Ascending aorta (tissue), 2 donors: Measurements from ENCODE around the gene KRT37. TPM values are rescaled to one million over a fixed set of nuclear protein-coding genes. Genes with fewer than 3 reads are reported as not detected.

Source experiments
- DNase-seq, 2 donors: peaks; one replicate each; pipeline ENCODE4 v3.0.0-alpha.2; 2019; ENCODE audit warnings: low spot score in 2 of 2
- H3K27ac ChIP-seq, 2 donors: fragments of 200-600 bp; sonication (generic); one replicate each; pipeline ENCODE4 v1.5.1; 2016 to 2017; ENCODE audit warnings: mild to moderate bottlenecking in 1 of 2
- H3K27me3 ChIP-seq: fragments of 200-600 bp; sonication (generic); one replicate; pipeline ENCODE4 v1.5.1; 2017
- H3K36me3 ChIP-seq, 2 donors: fragments of 200-600 bp; sonication (generic); one replicate each; pipeline ENCODE4 v1.5.1; 2016
- H3K4me1 ChIP-seq, 2 donors: fragments of 200-600 bp; sonication (generic); one replicate each; pipeline ENCODE4 v1.5.1; 2016 to 2017; ENCODE audit warnings: mild to moderate bottlenecking in 1 of 2
- H3K4me3 ChIP-seq, 2 donors: fragments of 200-600 bp; sonication (generic); one replicate each; pipeline ENCODE4 v1.5.1; 2016 to 2017; ENCODE audit warnings: mild to moderate bottlenecking in 1 of 2
- H3K9me3 ChIP-seq, 2 donors: fragments of 200-600 bp; sonication (generic); one replicate each; pipeline ENCODE4 v1.5.1; 2016
- intact Hi-C: fragments of 100-400 bp; cut with DNase I; formaldehyde crosslinking; loops from one replicate; pipeline ENCODE4 v1.15.1; 2023
- total RNA-seq: library from RNA; depleted of rRNA; stranded (reverse); fragments of >200 nt; gene quantifications from one replicate; pipeline ENCODE4 v1.1.0, GENCODE V29; 2016
- TF ChIP-seq, protein P1 (sequence below), 3 experiments: fragments of 200-600 bp in 2 of 3; fragments of 450-650 bp in 1 of 3; sonication (generic) in 2 of 3; IDR thresholded peaks; one replicate each; pipeline ENCODE4 v1.5.1; 2016 to 2019; ENCODE audit warnings: antibody characterized with exemption in 3 of 3, mild to moderate bottlenecking in 1 of 3, moderate library complexity in 1 of 3

Gene KRT37
- total RNA-seq = not detected

DNA sequence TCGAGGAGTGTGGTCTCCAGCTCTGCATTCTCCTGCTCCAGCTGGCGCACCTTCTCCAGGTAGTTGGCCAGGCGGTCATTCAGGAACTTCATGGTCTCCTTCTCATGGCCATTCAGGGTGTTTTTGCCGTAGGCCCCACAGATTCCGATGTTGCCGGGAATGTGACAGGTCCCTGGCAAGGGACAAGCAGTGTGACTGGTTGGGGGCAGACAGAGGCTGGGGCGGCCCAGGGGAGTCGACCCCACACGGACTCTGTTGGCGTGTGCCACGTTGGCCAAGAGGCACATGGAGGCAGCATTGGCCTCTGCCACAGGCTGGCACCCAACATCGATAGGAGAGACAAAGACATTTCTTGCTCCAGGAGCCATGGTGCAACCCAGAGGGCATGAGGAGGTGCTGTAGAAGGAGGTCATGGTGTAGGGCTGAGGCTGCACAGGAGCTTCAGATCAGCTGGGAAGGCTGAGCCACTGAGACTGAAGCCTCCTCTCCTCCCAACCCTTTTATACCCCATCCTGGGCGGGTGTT lies at the start of gene KRT37:
KRT37 (minus strand) TSS at position 475 of the 525 bp plus-strand sequence; CDS start at position 413, 62 bp downstream.
- Histone ChIP-seq H3K4me1 (no peaks in the 10 kb centered on the region), H3K27me3 (no peaks in the 10 kb centered on the region), H3K36me3 (no peaks in the 10 kb centered on the region), H3K27ac (no peak within 1 kb of the TSS), H3K4me3 (no peak within 1 kb of the TSS), H3K9me3 (no peaks in the 10 kb centered on the region)
- intact Hi-C loops = no loop called here
- DNase-seq = no peak
- TF ChIP-seq, protein P1, sequence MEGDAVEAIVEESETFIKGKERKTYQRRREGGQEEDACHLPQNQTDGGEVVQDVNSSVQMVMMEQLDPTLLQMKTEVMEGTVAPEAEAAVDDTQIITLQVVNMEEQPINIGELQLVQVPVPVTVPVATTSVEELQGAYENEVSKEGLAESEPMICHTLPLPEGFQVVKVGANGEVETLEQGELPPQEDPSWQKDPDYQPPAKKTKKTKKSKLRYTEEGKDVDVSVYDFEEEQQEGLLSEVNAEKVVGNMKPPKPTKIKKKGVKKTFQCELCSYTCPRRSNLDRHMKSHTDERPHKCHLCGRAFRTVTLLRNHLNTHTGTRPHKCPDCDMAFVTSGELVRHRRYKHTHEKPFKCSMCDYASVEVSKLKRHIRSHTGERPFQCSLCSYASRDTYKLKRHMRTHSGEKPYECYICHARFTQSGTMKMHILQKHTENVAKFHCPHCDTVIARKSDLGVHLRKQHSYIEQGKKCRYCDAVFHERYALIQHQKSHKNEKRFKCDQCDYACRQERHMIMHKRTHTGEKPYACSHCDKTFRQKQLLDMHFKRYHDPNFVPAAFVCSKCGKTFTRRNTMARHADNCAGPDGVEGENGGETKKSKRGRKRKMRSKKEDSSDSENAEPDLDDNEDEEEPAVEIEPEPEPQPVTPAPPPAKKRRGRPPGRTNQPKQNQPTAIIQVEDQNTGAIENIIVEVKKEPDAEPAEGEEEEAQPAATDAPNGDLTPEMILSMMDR (IDR thresholded peaks at IDR 0.05) = no peak

DNA sequence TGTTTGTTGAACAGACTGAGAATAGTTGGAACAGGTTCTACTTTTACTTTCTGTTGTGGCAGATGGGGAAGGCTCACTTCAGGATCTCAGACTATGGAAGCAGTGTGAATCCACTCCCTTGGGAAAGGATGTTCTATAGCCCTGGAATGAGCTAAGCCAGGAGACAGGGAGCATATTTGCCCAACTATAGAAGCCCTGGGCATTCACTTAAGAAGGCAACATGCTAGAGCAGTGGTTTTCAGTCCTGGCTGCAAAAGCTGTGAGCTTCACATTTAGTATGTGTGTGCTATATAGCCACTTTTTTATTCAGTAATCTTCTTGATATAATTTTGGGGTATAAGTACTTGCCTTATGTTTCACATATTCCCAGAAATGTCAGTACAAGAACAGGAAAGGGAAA lies 44.0 kb upstream of the KRT37 start:
- no peak overlapping the region for H3K27ac ChIP-seq
- no peaks in the 10 kb centered on the region for H3K4me1 ChIP-seq
- DNase-seq = no peak
- no peaks in the 10 kb centered on the region for H3K27me3 ChIP-seq
- H3K4me3 ChIP-seq = no peak overlapping the region
- intact Hi-C loops = no loop called here
- H3K36me3 ChIP-seq = no peaks in the 10 kb centered on the region
- H3K9me3 ChIP-seq = no peaks in the 10 kb centered on the region
- TF ChIP-seq, protein P1 (IDR thresholded peaks at IDR 0.05) = no peak

DNA sequence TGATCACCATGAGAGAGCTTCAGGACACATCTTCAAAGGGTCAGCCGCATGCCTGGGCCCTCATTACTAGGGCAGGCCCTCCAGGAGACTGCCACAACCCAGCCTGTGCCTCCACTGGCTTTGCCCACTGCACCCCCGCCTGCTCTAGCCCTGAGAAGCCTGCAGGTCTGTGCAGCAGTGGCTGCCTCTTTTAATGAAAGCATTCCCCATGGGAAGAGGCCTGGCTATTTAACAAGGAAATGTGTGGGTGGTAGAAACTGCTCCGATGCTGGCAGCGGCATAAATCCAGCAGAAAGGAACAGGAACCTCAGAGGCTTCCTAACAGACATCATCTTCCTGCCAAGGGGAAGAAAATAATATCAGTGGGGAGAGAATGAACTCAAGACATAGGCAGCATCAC lies 43.2 kb upstream of the KRT37 start:
- H3K27ac ChIP-seq = no peak overlapping the region
- no peak for DNase-seq
- intact Hi-C loops = no loop called here
- H3K4me1 ChIP-seq = no peaks in the 10 kb centered on the region
- H3K4me3 ChIP-seq = no peak overlapping the region
- TF ChIP-seq, protein P1 (IDR thresholded peaks at IDR 0.05) = no peak
- no peaks in the 10 kb centered on the region for H3K9me3 ChIP-seq
- H3K27me3 ChIP-seq = no peaks in the 10 kb centered on the region
- no peaks in the 10 kb centered on the region for H3K36me3 ChIP-seq

DNA sequence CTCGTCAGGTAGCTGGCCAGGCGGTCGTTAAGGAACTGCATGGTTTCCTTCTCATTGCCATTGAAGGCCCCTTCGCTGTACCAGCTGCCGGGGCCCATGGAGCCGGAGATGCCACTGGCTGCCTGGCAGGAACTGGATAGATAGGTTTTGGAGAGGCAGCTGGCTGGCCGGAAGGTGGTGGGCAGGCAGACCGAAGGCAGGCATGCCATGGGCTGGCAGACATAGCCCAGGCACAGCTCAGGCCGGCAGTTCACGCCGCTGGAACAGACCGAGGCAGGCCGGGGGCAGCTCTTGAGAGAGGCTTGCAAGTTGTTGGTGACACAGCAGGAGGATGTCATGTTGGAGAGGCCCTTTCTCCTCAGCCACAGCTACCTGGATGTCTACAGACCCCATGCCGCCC lies 42.6 kb upstream of the KRT37 start, which contains the start of gene KRT32:
KRT32 (minus strand) TSS at position 399 of the 400 bp plus-strand sequence; CDS start at position 338, 61 bp downstream.
- intact Hi-C loops = no loop called here
- no peak within 1 kb of the TSS for H3K4me3 ChIP-seq

DNA sequence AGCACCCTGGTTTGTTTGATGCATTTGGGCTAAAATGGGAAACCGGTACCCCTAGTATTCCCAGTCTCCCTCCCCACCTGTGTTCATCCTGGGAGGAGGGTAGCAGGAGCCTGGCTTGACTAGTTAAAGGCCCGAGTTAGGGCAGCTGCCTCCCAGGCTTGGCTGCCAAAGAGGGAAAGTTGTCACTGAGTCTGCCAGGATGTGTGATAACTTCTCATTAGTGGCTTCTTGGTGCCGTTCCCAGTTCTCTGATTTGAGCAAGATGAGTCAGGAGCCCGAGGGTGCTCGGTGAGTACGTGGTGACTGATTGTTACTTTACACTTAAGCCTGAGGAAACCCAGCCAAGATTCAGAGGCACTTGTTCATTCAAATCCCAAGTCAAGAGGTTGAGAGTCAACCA lies 40.3 kb upstream of the KRT37 start:
- no peak overlapping the region for H3K27ac ChIP-seq
- no peak for DNase-seq
- intact Hi-C loops = no loop called here

More for the DNA sequence above, 42.6 kb upstream of the KRT37 start, which contains the start of gene KRT32:
- Histone ChIP-seq H3K36me3 (no peaks in the 10 kb centered on the region), H3K9me3 (no peaks in the 10 kb centered on the region), H3K27ac (no peak within 1 kb of the TSS), H3K27me3 (no peaks in the 10 kb centered on the region), H3K4me1 (no peaks in the 10 kb centered on the region)
- no peak for DNase-seq
- TF ChIP-seq, protein P1 (IDR thresholded peaks at IDR 0.05) = no peak

More for the DNA sequence above, 40.3 kb upstream of the KRT37 start:
- no peaks in the 10 kb centered on the region for H3K36me3 ChIP-seq
- H3K4me1 ChIP-seq = no peaks in the 10 kb centered on the region
- H3K27me3 ChIP-seq = no peaks in the 10 kb centered on the region
- H3K9me3 ChIP-seq = no peaks in the 10 kb centered on the region
- TF ChIP-seq, protein P1 (IDR thresholded peaks at IDR 0.05) = no peak
- H3K4me3 ChIP-seq = no peak overlapping the region
